HG03432 (cell line): ENCODE results near the gene CAPZB.

Experiments used
- ATAC-seq: cut with Tn5 transposase; IDR thresholded peaks from one replicate; pipeline ENCODE4 v1.9.1; 2021; ENCODE audit warnings: mild to moderate bottlenecking, moderate library complexity; ENCODE audit not compliant: unreplicated experiment

Gene CAPZB

GRCh38 chr1:19336543-19336942 is 148.8 kb downstream of the CAPZB start:
- ATAC-seq: no peak

GRCh38 chr1:19333587-19334354 is 151.6 kb downstream of the CAPZB start:
- ATAC-seq: no peak

GRCh38 chr1:19332832-19333231 is 152.5 kb downstream of the CAPZB start:
- ATAC-seq: no peak

- ATAC-seq: no peak
Observed at GRCh38 chr1:19331262-19331878, 154.0 kb downstream of the CAPZB start.

- no peak for ATAC-seq
Observed at GRCh38 chr1:19330449-19331135, 154.7 kb downstream of the CAPZB start.

GRCh38 chr1:19329611-19330010 is 155.7 kb downstream of the CAPZB start:
- ATAC-seq: no peak

- no peak for ATAC-seq
Observed at GRCh38 chr1:19329188-19329587, 156.2 kb downstream of the CAPZB start.

- no peak for ATAC-seq
Observed at GRCh38 chr1:19328486-19328885, 156.9 kb downstream of the CAPZB start.

- no peak for ATAC-seq
Observed at GRCh38 chr1:19327736-19328135, 157.6 kb downstream of the CAPZB start.

- ATAC-seq: no peak
Observed at GRCh38 chr1:19327301-19327700, 158.0 kb downstream of the CAPZB start.

- no peak for ATAC-seq
Observed at GRCh38 chr1:19326748-19327065, 158.6 kb downstream of the CAPZB start.

GRCh38 chr1:19325958-19326747 is 159.2 kb downstream of the CAPZB start:
- no peak for ATAC-seq

- ATAC-seq: no peak
Observed at GRCh38 chr1:19325368-19325957, 159.9 kb downstream of the CAPZB start.

- ATAC-seq: no peak
Observed at GRCh38 chr1:19324665-19324990, 160.7 kb downstream of the CAPZB start.

- ATAC-seq: no peak
Observed at GRCh38 chr1:19323987-19324664, 161.2 kb downstream of the CAPZB start.

- no peak for ATAC-seq
Observed at GRCh38 chr1:19322481-19322880, 162.9 kb downstream of the CAPZB start.

- ATAC-seq: no peak
Observed at GRCh38 chr1:19321071-19321470, 164.3 kb downstream of the CAPZB start.

- no peak for ATAC-seq
Observed at GRCh38 chr1:19319196-19319595, 166.1 kb downstream of the CAPZB start.

GRCh38 chr1:19317126-19317910 is 168.0 kb downstream of the CAPZB start:
- no peak for ATAC-seq
